NCI-H2196 (cell line): Measurements from ENCODE around the gene BCORL1.

Source experiments
- DNase-seq: peaks from one replicate; lab custom pipeline; 2025; ENCODE audit not compliant: unreplicated experiment; lab: John Stamatoyannopoulos, UW

The BCORL1 gene

GRCh38 chrX:129982300-129983251 is at the start of gene BCORL1:
BCORL1 (plus strand) TSS chrX:129982635; CDS start chrX:130005232, 22,597 bp downstream.
- DNase-seq, result peak; percentile 82

GRCh38 chrX:129932821-129933321 is 49.6 kb upstream of the BCORL1 start:
- DNase-seq, result peak; percentile 1

GRCh38 chrX:129933700-129934099 is 48.7 kb upstream of the BCORL1 start:
- DNase-seq, result no peak

GRCh38 chrX:129934461-129934860 is 48.0 kb upstream of the BCORL1 start:
- no peak for DNase-seq

GRCh38 chrX:129934952-129935351 is 47.5 kb upstream of the BCORL1 start:
- no peak for DNase-seq

DNA sequence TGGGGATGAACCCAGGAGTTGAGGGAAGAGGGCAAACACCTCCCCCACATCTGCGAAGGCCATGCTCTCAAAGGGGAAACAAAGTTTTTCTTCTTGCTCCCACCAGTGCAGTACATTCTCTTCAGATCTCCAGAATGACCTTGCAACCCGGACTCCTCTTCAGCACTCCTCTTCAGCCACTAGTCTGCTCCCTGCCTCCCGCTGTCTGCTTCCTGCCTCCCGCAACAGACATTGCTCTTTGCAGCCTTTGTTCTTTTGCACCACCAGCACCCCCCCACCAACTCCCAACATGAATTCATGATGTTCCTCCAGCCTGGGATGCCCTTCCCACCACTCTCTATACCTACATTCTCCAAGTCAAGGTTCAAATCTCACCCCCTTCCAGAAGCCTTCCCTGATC is 44.4 kb upstream of the BCORL1 start:
- DNase-seq, result no peak

DNA sequence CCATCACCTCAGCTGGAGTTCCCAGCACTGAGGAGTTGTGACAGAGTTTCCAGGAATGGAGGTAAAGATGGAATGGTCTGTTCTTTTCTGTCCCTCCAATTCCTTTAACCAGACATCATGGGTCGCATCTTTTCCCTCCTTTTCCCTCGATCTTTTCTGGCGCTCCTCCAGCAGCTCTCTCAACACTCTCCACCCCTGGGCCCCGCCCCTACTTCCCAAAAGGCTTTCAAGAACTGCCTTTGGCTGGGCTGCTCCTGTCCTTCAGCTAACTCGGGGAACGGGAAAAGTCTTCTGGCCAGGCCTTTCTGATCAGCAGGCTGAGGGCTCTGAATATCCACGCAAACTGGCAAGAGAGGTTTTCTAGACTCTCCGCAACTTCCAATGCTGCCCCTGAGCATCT is 42.4 kb upstream of the BCORL1 start:
- no peak for DNase-seq

- no peak for DNase-seq
Measured at GRCh38 chrX:129940721-129941120, 41.7 kb upstream of the BCORL1 start.

DNA sequence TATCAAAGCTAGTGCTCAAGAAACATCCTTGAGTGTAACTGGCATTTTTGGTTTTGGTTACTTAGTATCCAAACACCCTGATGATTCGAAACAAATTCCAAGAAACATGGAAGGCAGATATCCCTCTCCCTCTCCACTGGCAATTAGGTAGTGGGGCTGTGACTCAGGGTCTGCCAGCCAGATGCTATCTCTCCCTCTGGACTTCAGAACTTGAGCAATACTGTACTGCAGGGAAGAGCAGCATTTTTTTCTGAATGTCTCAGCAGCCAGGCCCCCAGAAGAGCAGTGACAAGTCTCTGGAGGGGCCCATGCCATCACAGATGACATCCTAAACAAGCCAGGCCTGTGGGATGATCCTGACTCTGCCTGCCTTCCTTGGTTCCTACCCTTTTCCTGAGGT is 37.3 kb upstream of the BCORL1 start:
- DNase-seq, result no peak

DNA sequence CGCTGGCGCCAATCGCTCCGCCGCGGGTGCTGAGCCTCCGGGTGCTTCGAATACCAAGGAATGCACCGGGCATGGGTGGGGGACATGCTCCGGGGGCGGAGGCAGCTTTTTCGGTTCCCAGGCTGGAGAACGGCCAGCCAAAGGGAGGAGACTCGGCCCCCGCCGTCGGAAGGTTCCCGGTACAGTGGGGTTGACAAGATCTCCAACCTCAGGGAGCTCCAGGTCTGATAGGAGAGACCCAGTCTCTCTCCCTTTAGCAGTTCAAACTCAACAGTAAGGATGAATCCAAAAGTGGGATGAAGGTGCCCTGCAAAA is 29.1 kb upstream of the BCORL1 start:
- DNase-seq, result no peak

GRCh38 chrX:129953881-129954280 is 28.6 kb upstream of the BCORL1 start:
- no peak for DNase-seq

DNA sequence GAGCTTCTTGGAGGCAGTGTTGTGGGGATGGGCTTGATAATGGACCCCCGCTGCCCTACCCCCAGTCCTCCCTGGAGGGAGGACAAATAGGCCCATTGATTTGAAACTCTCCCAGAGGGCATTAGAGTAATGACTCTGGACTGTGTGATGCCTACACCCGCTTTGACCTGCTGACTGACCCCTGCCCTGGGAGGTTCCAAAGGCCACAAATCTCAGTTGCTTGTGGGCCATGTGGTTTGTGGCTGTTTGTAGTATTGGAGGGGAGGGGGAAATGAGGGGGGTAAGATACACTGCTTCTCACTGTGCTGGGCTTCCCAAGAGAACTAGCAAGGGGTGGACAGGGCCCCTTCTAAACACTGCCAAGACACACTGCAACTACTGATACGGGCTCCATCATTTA is 27.6 kb upstream of the BCORL1 start:
- no peak for DNase-seq

DNA sequence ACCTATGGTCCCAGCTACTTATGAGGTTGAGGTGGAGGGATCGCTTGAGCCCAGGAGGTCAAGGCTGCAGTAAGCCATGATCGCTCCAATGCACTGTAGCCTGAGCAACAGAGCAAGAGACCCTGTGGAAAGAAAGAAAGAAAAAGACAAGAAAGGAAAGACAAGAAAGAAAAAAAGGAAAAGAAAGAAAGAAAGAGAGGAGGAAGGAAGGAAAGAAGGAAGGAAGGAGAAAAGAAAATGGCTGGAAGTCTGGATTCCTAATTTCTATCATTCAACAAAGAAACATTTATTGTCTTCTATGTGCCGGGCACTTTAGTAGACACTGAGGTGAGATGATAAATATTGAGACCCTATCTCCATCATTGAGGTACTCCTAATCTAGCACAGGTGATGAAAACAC is 26.8 kb upstream of the BCORL1 start:
- DNase-seq, result no peak

DNA sequence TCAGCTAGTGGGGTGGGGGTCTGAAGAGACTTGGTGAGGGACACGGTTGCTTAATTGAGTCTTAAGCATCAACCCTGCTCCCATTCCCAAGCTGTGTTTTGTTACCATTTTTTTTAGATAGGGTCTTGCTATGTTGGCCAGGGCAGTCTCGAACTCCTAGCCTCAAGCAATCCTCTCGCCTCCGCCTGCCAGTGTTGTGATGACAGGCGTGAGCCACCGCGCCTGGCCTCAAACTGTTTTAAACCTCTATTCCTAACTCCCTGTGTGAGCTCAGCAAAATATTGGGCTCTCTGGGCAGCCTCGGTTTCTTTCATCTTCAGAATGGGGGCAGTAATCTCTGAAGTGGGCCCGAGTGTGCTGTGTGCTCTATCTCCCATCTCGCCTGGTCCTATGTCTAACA is 26.3 kb upstream of the BCORL1 start:
- no peak for DNase-seq

DNA sequence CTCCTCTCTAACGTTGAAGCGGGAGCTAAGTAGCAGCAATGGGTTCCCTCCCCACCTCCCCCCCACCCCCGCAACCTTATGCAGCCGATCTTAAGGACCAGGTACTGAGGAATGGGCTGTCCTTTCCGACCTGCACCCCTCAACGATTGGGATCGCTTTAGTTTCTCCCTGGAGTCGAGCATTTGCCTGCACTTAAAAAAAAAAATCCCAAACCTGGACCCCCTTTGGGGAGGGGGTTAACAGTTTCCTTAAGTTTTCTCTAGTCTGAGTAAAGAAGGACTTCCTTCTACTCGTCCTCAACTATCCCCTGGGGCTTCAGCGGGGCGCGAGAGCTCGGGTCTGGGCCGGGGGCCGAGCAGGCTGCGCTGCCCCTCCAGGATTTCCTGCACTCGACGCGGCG is 25.7 kb upstream of the BCORL1 start:
- DNase-seq, result no peak

GRCh38 chrX:129957241-129958082 is 25.0 kb upstream of the BCORL1 start:
- peak; percentile 47 for DNase-seq

DNA sequence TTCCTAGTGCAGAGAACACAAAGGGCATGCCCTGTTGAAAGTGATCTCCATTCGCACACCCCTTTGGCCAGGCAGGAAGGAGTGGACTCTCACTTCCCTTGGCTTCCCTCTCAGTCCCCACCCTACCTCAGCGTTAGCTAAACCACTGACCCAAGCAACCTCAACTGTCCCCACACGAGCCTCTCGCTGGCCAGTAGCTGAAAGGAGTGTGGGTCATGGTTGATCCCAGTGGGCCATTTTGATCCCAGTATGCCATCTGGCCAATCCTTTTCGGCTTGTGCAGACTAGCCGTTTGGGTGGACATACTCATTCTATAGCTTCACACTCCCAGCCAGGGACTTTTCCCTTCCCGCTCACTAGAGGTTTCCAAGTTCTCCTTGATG is 24.4 kb upstream of the BCORL1 start:
- DNase-seq, result no peak

DNA sequence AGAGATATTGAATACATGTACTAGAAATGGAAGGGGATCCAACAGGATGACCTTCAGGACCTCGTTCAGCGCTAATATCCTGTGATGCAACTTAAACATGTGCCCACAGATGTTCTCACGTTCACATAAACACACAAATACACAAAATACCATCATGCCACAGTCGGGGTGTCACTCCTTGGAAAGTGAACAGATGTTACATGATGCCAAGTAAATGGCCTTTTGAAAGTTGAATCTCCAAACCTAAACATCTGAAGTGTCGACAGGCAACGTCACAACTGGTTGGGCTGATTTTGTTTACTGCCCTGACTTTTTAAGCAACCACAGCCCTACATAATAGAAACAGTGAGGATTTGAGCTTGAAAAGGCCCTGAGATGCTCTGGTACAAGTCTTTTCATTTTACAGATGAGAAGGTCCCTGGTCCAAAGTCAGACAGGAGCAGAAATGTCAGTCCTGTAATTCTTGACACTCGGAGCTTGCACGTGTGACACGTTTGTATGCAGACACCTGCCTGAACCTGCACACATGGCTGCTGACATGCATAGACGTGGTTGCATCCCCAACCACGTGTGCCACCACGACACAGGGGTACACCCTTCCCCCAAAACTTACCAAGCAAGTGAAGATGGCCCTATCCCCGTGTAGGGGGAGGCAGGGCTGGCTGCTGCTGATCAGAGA is 23.5 kb upstream of the BCORL1 start:
- DNase-seq, result no peak

DNA sequence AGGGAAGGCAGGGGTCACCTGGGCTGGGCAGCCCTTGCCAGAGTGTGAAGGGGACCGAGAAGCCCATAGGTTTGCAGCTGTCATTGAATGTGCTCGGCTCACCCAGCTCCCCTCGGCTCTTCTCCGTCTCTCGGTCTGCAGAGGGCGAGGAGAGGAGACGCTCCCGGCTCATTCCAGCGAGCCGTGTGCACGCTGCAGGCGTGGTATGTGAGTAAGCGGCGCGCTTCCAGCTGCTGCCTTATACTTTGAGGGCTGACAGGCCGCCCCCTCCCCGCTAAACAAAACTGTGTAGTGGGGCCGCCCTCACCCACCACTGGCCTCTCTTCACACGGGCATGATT is 23.0 kb upstream of the BCORL1 start:
- DNase-seq, result no peak

DNA sequence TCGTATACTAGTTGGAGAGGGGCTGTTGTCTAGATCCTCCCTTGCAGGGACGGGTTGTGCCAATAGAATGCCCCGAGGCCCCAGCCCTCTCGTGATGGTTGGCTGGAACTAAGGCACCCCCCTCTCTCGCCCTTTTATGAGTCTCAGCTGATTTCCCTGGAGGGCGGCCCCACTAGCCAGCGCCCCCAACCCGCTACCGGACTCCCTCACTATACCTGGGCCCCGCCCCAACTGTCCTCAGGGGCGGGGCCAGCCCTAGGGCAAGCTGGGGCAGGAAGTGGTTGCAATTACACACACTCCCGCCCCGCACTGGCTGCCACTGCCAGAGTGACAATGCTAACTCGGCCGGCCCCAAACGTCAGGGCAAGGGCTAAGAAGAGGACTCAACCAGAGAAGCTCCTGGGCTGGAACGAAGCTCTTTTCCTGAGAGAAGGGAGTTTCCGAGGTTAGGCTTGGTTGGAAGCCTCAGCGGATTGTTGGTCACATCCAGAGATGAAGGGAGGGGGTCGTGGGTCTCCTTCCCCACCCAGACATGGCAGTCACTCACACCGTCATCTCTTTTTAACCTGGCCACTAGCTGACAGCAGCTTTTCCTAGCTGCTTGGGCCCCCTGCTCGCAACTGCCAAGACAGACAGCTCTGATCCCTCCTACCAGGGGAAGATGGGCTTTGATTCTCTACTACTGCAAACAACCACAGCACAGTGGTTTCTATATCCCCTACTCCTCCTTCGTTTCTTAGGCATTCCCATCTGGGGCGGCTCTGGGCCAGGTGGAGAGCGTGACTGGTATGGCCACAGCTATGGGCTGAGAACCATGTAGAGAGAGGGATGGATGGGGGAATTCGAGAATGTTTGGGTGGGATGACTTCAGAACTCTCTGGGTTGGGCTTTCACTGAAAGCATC is 21.0 kb upstream of the BCORL1 start:
- peak; percentile 53 for DNase-seq

GRCh38 chrX:129963729-129964128 is 18.7 kb upstream of the BCORL1 start:
- DNase-seq, result no peak
